ENCODE data around the gene KIAA1671. TPM values are rescaled to one million over a fixed set of nuclear protein-coding genes. Genes with fewer than 3 reads are reported as not detected.

KIAA1671 gene
- total and polyA plus RNA-seq, 2 of the 13 experiments (the other 11 are each of a cell fraction or from before 2014, with no cell fraction given): 13.5 to 13.6 TPM

GRCh38 chr22:25169278-25170031 lies 216.9 kb downstream of the KIAA1671 start (continued):
- TF ChIP-seq ZNF850 (CRISPR knock-in tag; conservative IDR thresholded peaks at IDR 0.05): no peak
- TF ChIP-seq ATF3 (CRISPR knock-in tag; IDR thresholded peaks at IDR 0.05): peak; percentile 90
- TF ChIP-seq ZNF562 (CRISPR knock-in tag; IDR thresholded peaks at IDR 0.05; ENCODE audit: borderline replicate concordance): no peak
- no peak for TF ChIP-seq NFKBIZ (CRISPR knock-in tag; IDR thresholded peaks at IDR 0.05)
- no peak for TF ChIP-seq TFDP2 (CRISPR knock-in tag; IDR thresholded peaks at IDR 0.05)
- TF ChIP-seq ZEB1 (IDR thresholded peaks at IDR 0.05; ENCODE audit: insufficient replicate concordance, low read depth): no peak
- no peak for TF ChIP-seq ZSCAN29 (CRISPR knock-in tag; conservative IDR thresholded peaks at IDR 0.05)
- peak; percentile 87 for TF ChIP-seq CHD4 (IDR thresholded peaks at IDR 0.05; ENCODE audit: borderline replicate concordance, low read length)
- TF ChIP-seq JUN (CRISPR knock-in tag; IDR thresholded peaks at IDR 0.05): peak; percentile 20; the same call in 1 of the 2 replicates
- TF ChIP-seq HOXA3 (CRISPR knock-in tag; IDR thresholded peaks at IDR 0.05): 0 out of 2 replicates have a peak, but pooled peaks have one; percentile 14
- TF ChIP-seq HNRNPL (IDR thresholded peaks at IDR 0.05; ENCODE audit: low read depth, low read length): peak; percentile 97
- peak; percentile 64 for TF ChIP-seq CREB1 (IDR thresholded peaks at IDR 0.05)
- 0 out of 2 replicates have a peak, but pooled peaks have one; percentile 24 for TF ChIP-seq CREB1 (CRISPR knock-in tag; IDR thresholded peaks at IDR 0.05)
- TF ChIP-seq ZNF766 (CRISPR knock-in tag; IDR thresholded peaks at IDR 0.05; ENCODE audit: borderline replicate concordance): no peak
- TF ChIP-seq NFATC3 (CRISPR knock-in tag; IDR thresholded peaks at IDR 0.05): no peak
- TF ChIP-seq ZNF263 (CRISPR knock-in tag; IDR thresholded peaks at IDR 0.05): no peak
- 0 out of 2 replicates have a peak, but pooled peaks have one; percentile 11 for TF ChIP-seq SOX5 (CRISPR knock-in tag; IDR thresholded peaks at IDR 0.05; ENCODE audit: borderline replicate concordance)
- peak; percentile 69 for TF ChIP-seq TCF7 (IDR thresholded peaks at IDR 0.05; ENCODE audit: low read depth)
- TF ChIP-seq EZH2 (conservative IDR thresholded peaks at IDR 0.05; ENCODE audit: low read depth, low read length): no peak
- TF ChIP-seq ZNF598 (CRISPR knock-in tag; IDR thresholded peaks at IDR 0.05; ENCODE audit: borderline replicate concordance): peak; percentile 75; the same call in 1 of the 2 replicates
- peak; percentile 43; the same call in 1 of the 2 replicates for TF ChIP-seq ZGPAT (CRISPR knock-in tag; IDR thresholded peaks at IDR 0.05)
- peak; percentile 85; the same call in 1 of the 2 replicates for TF ChIP-seq FOSL1 (CRISPR knock-in tag; IDR thresholded peaks at IDR 0.05; ENCODE audit: borderline replicate concordance)
- TF ChIP-seq CEBPZ (IDR thresholded peaks at IDR 0.05; ENCODE audit: low read length): no peak
- TF ChIP-seq FOXA3 (CRISPR knock-in tag; IDR thresholded peaks at IDR 0.05): peak; percentile 28; the same call in 1 of the 2 replicates
